Nucleus accumbens (tissue), 56 donors: Measurements from ENCODE around the gene CRYAB.
A peak's percentile ranks its signal among the peaks of the same experiment; 100 is the strongest.
"Not testable (repeated sequence)": the region's sequence is repeated elsewhere in the genome, so short reads cannot be mapped to it uniquely, and the experiment has no call there.

Experiments used
- DNase-seq, 56 donors: peaks; one replicate each; lab custom pipeline; 2025; lab: John Stamatoyannopoulos, UW

The CRYAB gene

GRCh38 chr11:111934306-111934705, 22.7 kb upstream of the CRYAB start:
- DNase-seq: no peak

- no peak for DNase-seq
Observed at GRCh38 chr11:111933872-111934271, 22.3 kb upstream of the CRYAB start.

GRCh38 chr11:111933176-111933575, 21.6 kb upstream of the CRYAB start:
- DNase-seq: not testable (repeated sequence)

GRCh38 chr11:111932611-111932950, 21.0 kb upstream of the CRYAB start:
- DNase-seq: no peak

GRCh38 chr11:111930472-111930871, 18.9 kb upstream of the CRYAB start:
- DNase-seq: no peak

- DNase-seq: peak; percentile 83 to 100 (median 98)
Observed at GRCh38 chr11:111926505-111927391, 15.2 kb upstream of the CRYAB start.

GRCh38 chr11:111925953-111926352, 14.4 kb upstream of the CRYAB start:
- DNase-seq: no peak

- no peak for DNase-seq
Observed at GRCh38 chr11:111923951-111924350, 12.4 kb upstream of the CRYAB start.

- no peak for DNase-seq
Observed at GRCh38 chr11:111923351-111923788, 11.8 kb upstream of the CRYAB start.

- no peak for DNase-seq
Observed at GRCh38 chr11:111922803-111923202, 11.2 kb upstream of the CRYAB start.

GRCh38 chr11:111921541-111922230, 10.1 kb upstream of the CRYAB start:
- DNase-seq: no peak

GRCh38 chr11:111920908-111921307, 9.3 kb upstream of the CRYAB start:
- DNase-seq: no peak

GRCh38 chr11:111918390-111919256, 7.1 kb upstream of the CRYAB start, which contains the start of gene C11orf52:
TSS of gene C11orf52 (plus strand) at chr11:111918913. CDS start at chr11:111918973, 60 bp downstream.
- peak in 2 of 56 donors; percentile 16 to 23 for DNase-seq

GRCh38 chr11:111917788-111918187, 6.2 kb upstream of the CRYAB start:
- DNase-seq: no peak

- DNase-seq: no peak
Observed at GRCh38 chr11:111917312-111917711, 5.7 kb upstream of the CRYAB start.

GRCh38 chr11:111916768-111917167, 5.2 kb upstream of the CRYAB start:
- no peak for DNase-seq

GRCh38 chr11:111913997-111914396, 2.4 kb upstream of the CRYAB start:
- peak in 53 of 56 donors; percentile 24 to 89 (median 74) for DNase-seq

GRCh38 chr11:111913031-111913861, 1.7 kb upstream of the CRYAB start:
- peak in 24 of 56 donors; percentile 12 to 78 (median 52) for DNase-seq

- DNase-seq: peak in 20 of 56 donors; percentile 8 to 75 (median 54)
Observed at GRCh38 chr11:111912535-111912934, 965 bp upstream of the CRYAB start, which contains the start of gene HSPB2. TSS of gene HSPB2 (plus strand) at chr11:111912734. CDS start at chr11:111912830, 96 bp downstream.
